Left lung (tissue), 10 donors: ENCODE measurements around the gene IL1RL1. TPM values are rescaled to one million over a fixed set of nuclear protein-coding genes. Genes with fewer than 3 reads are reported as not detected.

ENCODE experiments used
- ATAC-seq: fragments of 200-7000 bp; cut with Tn5 transposase; one replicate; pipeline ENCODE4 v1.9.1; 2020; ENCODE audit warnings: moderate library complexity
- DNase-seq, 4 donors: peaks; one replicate each; pipeline ENCODE4 v3.0.0-alpha.2; 2013 to 2020
- H3K27ac ChIP-seq, 2 donors: fragments of 200-600 bp; sonication (generic) in 1 of 2; one replicate each; pipeline versions ENCODE4 v1.5.0 to v1.8.0; 2020 to 2021
- H3K27me3 ChIP-seq, 2 donors: fragments of 200-600 bp; sonication (generic) in 1 of 2; one replicate each; pipeline versions ENCODE4 v1.5.0 to v1.8.0; 2020 to 2021
- H3K36me3 ChIP-seq, 2 donors: fragments of 200-600 bp; sonication (generic) in 1 of 2; one replicate each; pipeline versions ENCODE4 v1.5.0 to v1.8.0; 2020 to 2021
- H3K4me1 ChIP-seq, 2 donors: fragments of 200-600 bp; one replicate each; pipeline ENCODE4 v1.8.0; 2021
- H3K4me3 ChIP-seq, 2 donors: fragments of 200-600 bp; sonication (generic) in 1 of 2; one replicate each; pipeline versions ENCODE4 v1.5.0 to v1.8.0; 2020 to 2021; ENCODE audit warnings: mild to moderate bottlenecking in 1 of 2
- H3K9me3 ChIP-seq, 2 donors: fragments of 200-600 bp; sonication (generic) in 1 of 2; one replicate each; pipeline versions ENCODE4 v1.5.0 to v1.8.0; 2020 to 2021
- intact Hi-C, 2 donors: fragments of 100-400 bp; cut with DNase I; formaldehyde crosslinking; loops; one replicate each; pipeline versions ENCODE4 v1.11.2 to v1.14.2; 2022
- polyA plus RNA-seq, 6 donors: library from polyadenylated mRNA; unstranded; fragments of 120-200 nt; gene quantifications; one replicate each; pipeline ENCODE4 v1.2.1, GENCODE V29; 2013; ENCODE audit not compliant: insufficient read length in 6 of 6
- total RNA-seq, 2 donors: library from RNA; stranded (reverse); fragmentation: NEBNext Ultra II Directional; extraction: Animal tissue kit (Norgen Biotek cat#: 25700); gene quantifications; one replicate each; pipeline ENCODE4 v1.2.1, GENCODE V29; 2021
- TF ChIP-seq, protein P1 (sequence below), 2 donors: fragments of 200-600 bp; sonication (generic) in 1 of 2; IDR thresholded peaks; one replicate each; pipeline versions ENCODE4 v1.5.0 to v1.8.0; 2021; ENCODE audit warnings: antibody characterized with exemption in 2 of 2
- donor health status: DM: no; HTN: yes; CAD: no.
- donor health status: DM: no; HTN: no; CAD: no.

The IL1RL1 gene
- total and polyA plus RNA-seq, 8 donors = 0.13 to 72.2 (median 0.25) TPM

DNA sequence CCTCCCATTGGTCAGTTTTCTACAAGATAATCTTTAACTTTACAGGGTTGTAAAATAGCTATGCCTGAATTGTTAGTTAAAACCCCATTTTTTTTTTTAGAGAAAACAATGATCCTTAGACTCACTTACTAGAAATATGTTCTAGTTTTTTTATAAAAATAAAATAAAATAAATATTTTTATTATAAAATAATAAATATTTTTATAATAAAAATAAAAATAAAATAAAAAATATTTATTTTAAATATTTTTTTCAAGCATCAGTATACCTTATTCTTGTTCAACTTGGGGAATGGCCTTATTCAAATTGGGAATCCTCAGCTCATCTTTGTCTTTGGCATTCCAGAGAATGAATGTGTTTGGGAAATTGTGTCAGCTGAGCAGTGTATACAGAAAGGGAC is 20.8 kb upstream of the IL1RL1 start:
- H3K4me1 ChIP-seq = peaks cover 0 to 34% of the 10 kb centered on the region in 2 donors
- ATAC-seq (no peak), DNase-seq (no peak)
- peaks cover 0 to 6% of the 10 kb centered on the region in 2 donors for H3K27me3 ChIP-seq
- TF ChIP-seq, protein P1, sequence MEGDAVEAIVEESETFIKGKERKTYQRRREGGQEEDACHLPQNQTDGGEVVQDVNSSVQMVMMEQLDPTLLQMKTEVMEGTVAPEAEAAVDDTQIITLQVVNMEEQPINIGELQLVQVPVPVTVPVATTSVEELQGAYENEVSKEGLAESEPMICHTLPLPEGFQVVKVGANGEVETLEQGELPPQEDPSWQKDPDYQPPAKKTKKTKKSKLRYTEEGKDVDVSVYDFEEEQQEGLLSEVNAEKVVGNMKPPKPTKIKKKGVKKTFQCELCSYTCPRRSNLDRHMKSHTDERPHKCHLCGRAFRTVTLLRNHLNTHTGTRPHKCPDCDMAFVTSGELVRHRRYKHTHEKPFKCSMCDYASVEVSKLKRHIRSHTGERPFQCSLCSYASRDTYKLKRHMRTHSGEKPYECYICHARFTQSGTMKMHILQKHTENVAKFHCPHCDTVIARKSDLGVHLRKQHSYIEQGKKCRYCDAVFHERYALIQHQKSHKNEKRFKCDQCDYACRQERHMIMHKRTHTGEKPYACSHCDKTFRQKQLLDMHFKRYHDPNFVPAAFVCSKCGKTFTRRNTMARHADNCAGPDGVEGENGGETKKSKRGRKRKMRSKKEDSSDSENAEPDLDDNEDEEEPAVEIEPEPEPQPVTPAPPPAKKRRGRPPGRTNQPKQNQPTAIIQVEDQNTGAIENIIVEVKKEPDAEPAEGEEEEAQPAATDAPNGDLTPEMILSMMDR (IDR thresholded peaks at IDR 0.05) = no peak
- peak overlapping the region in 1 of 2 donors; percentile 68 for H3K27ac ChIP-seq
- intact Hi-C loops = no loop called here
- H3K36me3 ChIP-seq = no peaks in the 10 kb centered on the region
- no peaks in the 10 kb centered on the region for H3K9me3 ChIP-seq
- no peak overlapping the region for H3K4me3 ChIP-seq

DNA sequence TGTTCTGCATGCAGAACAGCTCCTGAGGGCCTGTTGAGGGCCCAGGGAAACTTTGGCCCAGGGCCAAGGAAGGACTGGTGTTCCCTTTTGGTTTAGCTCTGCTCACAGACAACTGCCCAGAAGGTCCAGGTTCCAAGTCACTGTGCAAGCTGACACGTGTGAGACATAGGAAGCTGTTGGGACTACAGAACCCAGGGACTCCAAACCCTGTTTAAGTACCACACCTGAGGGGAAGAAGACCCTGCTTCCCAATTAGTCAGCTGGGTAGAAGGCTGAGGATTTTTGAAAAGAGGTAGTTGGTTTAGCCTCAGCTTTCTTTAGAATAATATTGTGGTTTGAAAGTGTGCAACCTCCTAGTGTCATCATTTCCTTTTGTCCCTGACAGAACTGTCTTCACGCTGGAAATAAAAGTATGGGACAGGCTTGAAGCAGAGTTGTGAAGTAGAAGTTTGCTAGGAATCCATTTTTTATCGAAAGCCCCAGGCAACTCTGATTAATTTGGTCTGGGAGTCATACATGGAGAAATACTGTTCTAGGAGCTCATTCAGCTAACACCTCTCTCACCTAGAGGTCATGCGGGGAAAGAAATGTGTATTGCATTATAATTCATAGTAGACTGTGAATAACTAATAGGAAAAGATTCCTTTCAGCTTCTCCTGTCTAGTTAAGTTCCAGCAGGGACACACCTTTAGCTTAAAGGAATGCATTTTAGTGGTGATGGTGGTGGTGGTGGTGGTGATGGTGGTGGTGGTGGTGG is 19.9 kb upstream of the IL1RL1 start:
- Histone ChIP-seq H3K9me3 (no peaks in the 10 kb centered on the region), H3K27me3 (peaks cover 0 to 6% of the 10 kb centered on the region in 2 donors), H3K4me1 (peaks cover 0 to 43% of the 10 kb centered on the region in 2 donors), H3K36me3 (no peaks in the 10 kb centered on the region), H3K27ac (peak overlapping the region in 1 of 2 donors; percentile 68), H3K4me3 (no peak overlapping the region)
- ATAC-seq (peak; percentile 26), DNase-seq (no peak)
- TF ChIP-seq, protein P1 (IDR thresholded peaks at IDR 0.05) = no peak
- intact Hi-C loops = no loop called here

DNA sequence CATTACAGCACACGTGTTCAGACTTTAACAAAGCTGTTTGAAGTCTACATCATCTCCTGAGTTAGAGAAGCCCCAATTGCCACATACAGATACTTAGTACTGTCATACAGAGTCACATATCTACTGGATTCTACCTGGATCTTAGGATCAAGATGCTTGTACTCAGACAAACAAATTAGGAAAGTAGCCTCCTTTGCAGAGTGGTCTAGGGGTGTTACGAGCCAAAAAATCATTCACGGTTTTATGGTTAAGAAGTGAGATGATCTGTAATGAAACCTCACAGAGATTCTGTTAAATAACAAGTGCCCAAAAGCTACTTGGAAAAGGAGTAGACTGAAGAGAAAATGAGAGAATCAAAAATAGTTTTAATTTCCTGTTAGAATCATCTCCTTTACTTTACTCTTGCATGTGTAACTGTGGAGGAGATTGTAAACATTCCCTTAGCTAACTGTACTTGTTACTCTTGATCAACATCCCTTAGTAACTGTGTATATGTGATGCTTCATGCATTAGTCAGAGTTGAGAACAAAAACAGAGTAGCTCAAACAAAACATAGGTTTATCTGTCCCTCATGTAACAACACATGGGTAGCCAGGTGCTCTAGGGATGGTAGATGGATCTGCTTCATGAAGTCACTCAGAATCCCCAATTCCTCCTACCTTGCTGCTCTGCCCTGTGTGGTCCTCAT is 16.4 kb upstream of the IL1RL1 start:
- ATAC-seq (no peak), DNase-seq (no peak)
- Histone ChIP-seq H3K27me3 (peaks cover 0 to 6% of the 10 kb centered on the region in 2 donors), H3K4me3 (no peak overlapping the region), H3K36me3 (no peaks in the 10 kb centered on the region), H3K27ac (peak overlapping the region in 1 of 2 donors; percentile 49), H3K9me3 (no peaks in the 10 kb centered on the region), H3K4me1 (peaks cover 0 to 43% of the 10 kb centered on the region in 2 donors)
- TF ChIP-seq, protein P1 (IDR thresholded peaks at IDR 0.05) = no peak
- intact Hi-C loops = no loop called here

DNA sequence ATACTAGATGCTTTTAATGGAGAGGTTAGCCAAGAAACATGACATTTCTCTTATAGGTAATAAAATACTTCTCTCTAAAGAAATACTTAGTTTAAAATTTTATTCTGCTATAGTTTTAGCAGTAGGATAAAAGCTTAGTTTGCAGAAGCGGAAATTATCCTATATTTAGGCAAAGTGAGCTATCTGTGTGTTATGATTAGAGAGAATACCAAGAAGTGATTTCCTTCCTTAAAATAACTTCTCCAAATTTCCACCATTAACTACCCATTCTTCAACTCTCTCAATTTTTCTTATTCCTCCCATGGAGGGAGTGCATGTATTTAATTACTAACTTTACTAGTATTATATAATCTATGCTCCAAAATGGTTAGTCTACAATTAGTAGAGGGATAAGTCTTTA is 15.8 kb upstream of the IL1RL1 start:
- H3K9me3 ChIP-seq = no peaks in the 10 kb centered on the region
- intact Hi-C loops = no loop called here
- peaks cover 0 to 43% of the 10 kb centered on the region in 2 donors for H3K4me1 ChIP-seq
- ATAC-seq (no peak), DNase-seq (no peak)
- H3K27me3 ChIP-seq = peaks cover 0 to 6% of the 10 kb centered on the region in 2 donors
- TF ChIP-seq, protein P1 (IDR thresholded peaks at IDR 0.05) = no peak
- H3K4me3 ChIP-seq = no peak overlapping the region
- no peaks in the 10 kb centered on the region for H3K36me3 ChIP-seq
- H3K27ac ChIP-seq = peak overlapping the region in 1 of 2 donors; percentile 49

DNA sequence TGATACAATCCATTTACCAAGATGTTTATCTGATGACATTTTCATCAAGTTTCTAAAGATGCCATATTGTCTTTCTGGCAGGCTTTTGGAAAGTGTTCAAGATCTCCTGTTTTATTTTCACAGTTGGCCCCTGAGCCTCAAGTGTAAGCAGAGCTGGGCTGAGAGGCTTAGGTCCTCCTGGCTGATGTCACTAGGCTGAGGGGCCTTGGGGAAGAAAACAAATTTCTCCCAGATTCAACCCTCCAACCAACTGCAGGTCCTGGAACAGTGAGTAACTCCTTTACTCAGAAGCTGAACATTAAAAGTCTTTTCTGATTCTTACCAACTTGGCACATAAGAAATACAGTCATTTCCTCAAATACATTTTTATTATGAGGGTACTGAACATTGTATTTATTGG is 14.9 kb upstream of the IL1RL1 start:
- TF ChIP-seq, protein P1 (IDR thresholded peaks at IDR 0.05) = no peak
- H3K9me3 ChIP-seq = no peaks in the 10 kb centered on the region
- DNase-seq = no peak
- no peaks in the 10 kb centered on the region for H3K36me3 ChIP-seq
- intact Hi-C loops = no loop called here
- no peak for ATAC-seq
- H3K4me3 ChIP-seq = no peak overlapping the region
- peaks cover 0 to 36% of the 10 kb centered on the region in 2 donors for H3K4me1 ChIP-seq
- H3K27me3 ChIP-seq = peaks cover 4 to 6% of the 10 kb centered on the region in 2 donors
- no peak overlapping the region for H3K27ac ChIP-seq
